ENCODE data around the gene C16orf82. TPM values are rescaled to one million over a fixed set of nuclear protein-coding genes. Genes with fewer than 3 reads are reported as not detected.

C16orf82 gene
- total and polyA plus RNA-seq, 2 of the 8 experiments (the other 6 are each of a cell fraction or from before 2014, with no cell fraction given) = not detected

GRCh38 chr16:27111486-27111885 is 44.8 kb downstream of the C16orf82 start:
- no peak overlapping the region for H3K4me3 ChIP-seq (ENCODE audit: extremely low read depth in 1 of 4, insufficient read depth in 2 of 4, low read depth in 3 of 4, low read length in 4 of 4)
- no peaks in the 10 kb centered on the region for H3K79me2 ChIP-seq (ENCODE audit: control insufficient read depth in 1 of 2, insufficient read depth in 2 of 2, low read length in 2 of 2)
- no peak overlapping the region for H3K4ac ChIP-seq (replicated peaks; ENCODE audit: insufficient read length, low read depth, low read length)
- DNase-seq (ENCODE audit: low read depth in 1 of 2, low spot score in 2 of 2) (no peak), FAIRE-seq (no peak)
- H3K23ac ChIP-seq (ENCODE audit: insufficient read length) = no peak overlapping the region
- no peak overlapping the region for H3K14ac ChIP-seq (ENCODE audit: insufficient read length)
- no peak overlapping the region for H4K5ac ChIP-seq (ENCODE audit: insufficient read length, low read depth, low read length)
- H3K9ac ChIP-seq (replicated peaks in 1 of 4; ENCODE audit: extremely low read depth in 1 of 4, low read depth in 3 of 4, low read length in 3 of 4) = no peak overlapping the region
- H2BK20ac ChIP-seq (ENCODE audit: low read length) = no peak overlapping the region
- H2AFZ ChIP-seq (ENCODE audit: low read length) = no peak overlapping the region
- no peak overlapping the region for H2AK5ac ChIP-seq (ENCODE audit: low read depth, low read length)
- peaks cover 3% of the 10 kb centered on the region; the same call in 1 of the 2 replicates for H3K23me2 ChIP-seq (ENCODE audit: low read depth, low read length)
- H3K9me3 ChIP-seq (ENCODE audit: insufficient read depth in 2 of 2, low read depth in 1 of 2, low read length in 1 of 2) = 0 out of 4 replicates have a peak, but pooled peaks cover 0 to 3% of the 10 kb centered on the region in 2 experiments
- no peak overlapping the region; the same call in 1 of the 2 replicates for H2BK12ac ChIP-seq (ENCODE audit: low read depth, low read length)
- H4K20me1 ChIP-seq (replicated peaks in 1 of 2; ENCODE audit: control insufficient read depth in 1 of 2, insufficient read depth in 2 of 2, low read length in 2 of 2) = no peaks in the 10 kb centered on the region
- no peaks in the 10 kb centered on the region for H3K27me3 ChIP-seq (replicated peaks in 1 of 4; ENCODE audit: control insufficient read depth in 3 of 4, extremely low read depth in 1 of 4, insufficient read depth in 3 of 4, low read length in 3 of 4)
- H4K8ac ChIP-seq (ENCODE audit: extremely low read depth, insufficient read depth, low read length) = no peak overlapping the region
- no peak overlapping the region for H2BK5ac ChIP-seq (ENCODE audit: low read depth, low read length)
- no peak overlapping the region for H3K18ac ChIP-seq (ENCODE audit: extremely low read depth, low read length)
- H3K4me1 ChIP-seq (replicated peaks in 1 of 4; ENCODE audit: control insufficient read depth in 3 of 4, insufficient read depth in 4 of 4, low read length in 3 of 4) = peaks cover 0 to 6% (median 1%) of the 10 kb centered on the region in 4 experiments; a peak in 5 of 7 replicates
- no peaks in the 10 kb centered on the region for H3K36me3 ChIP-seq (ENCODE audit: control insufficient read depth in 2 of 4, insufficient read depth in 4 of 4, low read length in 3 of 4)
- no peak overlapping the region for H2BK120ac ChIP-seq (replicated peaks; ENCODE audit: low read depth, low read length)
- H4K91ac ChIP-seq (replicated peaks; ENCODE audit: insufficient read length, low read length) = no peak overlapping the region
- no peak overlapping the region; the same call in 1 of the 2 replicates for H2BK15ac ChIP-seq (ENCODE audit: low read length)
- H3K4me2 ChIP-seq (ENCODE audit: insufficient read depth in 1 of 2, low read depth in 2 of 2, low read length in 2 of 2) = no peak overlapping the region
- 89% methylated on average over 5 of the region's 7 CpGs; no CpG with 5 or more reads in 1 of the 2 experiments for WGBS, 2 experiments (ENCODE audit: extremely low coverage in 1 of 2, insufficient coverage in 1 of 2, insufficient read length in 1 of 2, insufficient replicate concordance in 2 of 2, low coverage in 1 of 2, low lambda C conversion rate in 2 of 2, missing lambda C conversion rate in 1 of 2)
- ChIA-PET CTCF (ENCODE audit: partially characterized antibody) (interaction anchor here (1.3 to 1.5 kb wide), 2 partner anchors 10 to 206 kb away, joined by 5 to 6 read pairs; no protein-coding TSS in a partner anchor), POLR2A (ENCODE audit: partially characterized antibody) (no interaction called here)
- H3K27ac ChIP-seq (ENCODE audit: low read depth, low read length) = no peak overlapping the region
- H3K79me1 ChIP-seq (ENCODE audit: low read depth, low read length) = no peaks in the 10 kb centered on the region
- H3K56ac ChIP-seq (replicated peaks; ENCODE audit: insufficient read length, low read depth, low read length) = no peak overlapping the region
- TF ChIP-seq CBX8 (IDR thresholded peaks at IDR 0.05; ENCODE audit: borderline replicate concordance, low read depth, low read length) (no peak), RFX5 (IDR thresholded peaks at IDR 0.05; ENCODE audit: borderline replicate concordance, low read depth, low read length) (no peak), CHD1 (IDR thresholded peaks at IDR 0.05; ENCODE audit: low read depth, low read length) (no peak), SRF (IDR thresholded peaks at IDR 0.05; ENCODE audit: low read depth, low read length) (no peak)
